Activated naive CD4-positive, alpha-beta T cell treated with anti-CD3 and anti-CD28 coated beads, Interleukin-2, amount 10 ng/mL, durations not matched to agents 7 days and 5 days (primary cell): ENCODE data around the gene C2orf92.
"Not testable (repeated sequence)": the region's sequence is repeated elsewhere in the genome, so short reads cannot be mapped to it uniquely, and the experiment has no call there.

Experiments
- CTCF ChIA-PET: fragments of 350-600 bp; sonication (Branson Sonifier 250); formaldehyde crosslinking; loops from one replicate; lab custom pipeline; 2021; ENCODE audit warnings: antibody characterized with exemption; lab: Charles Lee
- DNase-seq: peaks from one replicate; pipeline ENCODE4 v3.0.0-alpha.2; 2020
- H3K27ac Mint-ChIP-seq: one replicate; pipeline ENCODE4 v1.8.0; 2021; ENCODE audit warnings: mild to moderate bottlenecking, moderate library complexity, mixed read lengths
- H3K27me3 Mint-ChIP-seq: one replicate; pipeline ENCODE4 v1.8.0; 2021; ENCODE audit warnings: mild to moderate bottlenecking, mixed read lengths
- H3K36me3 Mint-ChIP-seq: one replicate; pipeline ENCODE4 v1.8.0; 2021; ENCODE audit warnings: mixed read lengths
- H3K4me1 Mint-ChIP-seq: one replicate; pipeline ENCODE4 v1.8.0; 2021; ENCODE audit warnings: mixed read lengths
- H3K4me3 Mint-ChIP-seq: one replicate; pipeline ENCODE4 v1.8.0; 2021; ENCODE audit warnings: mild to moderate bottlenecking, moderate library complexity, mixed read lengths
- H3K9me3 Mint-ChIP-seq: one replicate; pipeline ENCODE4 v1.8.0; 2021; ENCODE audit warnings: mixed read lengths

C2orf92 gene

DNA sequence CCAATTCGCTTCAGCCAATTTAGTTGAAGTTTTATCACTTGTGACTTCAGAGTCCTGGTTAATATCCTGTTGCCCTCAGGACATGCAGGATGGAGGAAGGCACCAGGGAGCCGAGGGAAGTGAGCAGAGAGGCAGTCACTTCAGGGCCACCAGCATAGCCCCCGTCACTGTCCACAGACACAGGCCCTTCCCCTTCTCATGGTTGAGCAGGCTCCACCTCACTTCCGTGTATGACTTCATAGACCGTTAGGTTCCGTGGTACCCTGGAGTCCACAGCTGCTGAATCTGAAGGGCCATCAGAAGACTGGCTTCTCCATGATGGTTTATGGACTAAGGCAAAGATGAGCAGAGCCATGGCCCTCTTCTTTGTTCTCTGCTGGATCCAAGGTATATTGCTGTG is at the start of gene C2orf92:
TSS of gene C2orf92 (plus strand) at position 266 of the 400 bp plus-strand sequence. CDS start at position 342, 76 bp downstream.
- Mint-ChIP-seq H3K36me3 (no peaks in the 10 kb centered on the region), H3K4me1 (peaks cover 15% of the 10 kb centered on the region), H3K4me3 (no peak within 1 kb of the TSS), H3K9me3 (no peaks in the 10 kb centered on the region), H3K27me3 (no peaks in the 10 kb centered on the region), H3K27ac (no peak within 1 kb of the TSS)
- CTCF ChIA-PET, result interaction anchor here (1.4 to 1.6 kb wide), 3 partner anchors 27 to 78 kb away, joined by 3 to 5 read pairs (median 3); no protein-coding TSS in a partner anchor
- DNase-seq, result no peak

DNA sequence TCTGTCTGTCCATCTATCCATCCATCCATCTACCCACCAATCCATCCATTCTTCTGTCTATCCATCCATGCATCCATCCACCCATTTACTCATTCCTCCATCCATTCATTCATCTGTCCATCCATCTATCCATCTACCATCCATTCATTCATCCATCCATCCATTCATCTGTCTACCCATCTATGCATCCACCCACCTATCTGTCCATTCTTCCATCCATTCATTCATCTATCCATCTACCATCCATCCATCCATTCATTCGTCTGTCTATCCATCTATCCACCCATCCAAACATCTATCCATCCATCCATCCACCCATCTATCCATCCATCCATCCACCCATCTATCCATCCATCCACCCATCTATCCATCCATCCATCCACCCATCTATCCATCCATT is 49.0 kb upstream of the C2orf92 start:
- H3K4me3 Mint-ChIP-seq, H3K36me3 Mint-ChIP-seq, H3K27ac Mint-ChIP-seq, H3K9me3 Mint-ChIP-seq, CTCF ChIA-PET, H3K4me1 Mint-ChIP-seq, H3K27me3 Mint-ChIP-seq, DNase-seq: not testable (repeated sequence)

DNA sequence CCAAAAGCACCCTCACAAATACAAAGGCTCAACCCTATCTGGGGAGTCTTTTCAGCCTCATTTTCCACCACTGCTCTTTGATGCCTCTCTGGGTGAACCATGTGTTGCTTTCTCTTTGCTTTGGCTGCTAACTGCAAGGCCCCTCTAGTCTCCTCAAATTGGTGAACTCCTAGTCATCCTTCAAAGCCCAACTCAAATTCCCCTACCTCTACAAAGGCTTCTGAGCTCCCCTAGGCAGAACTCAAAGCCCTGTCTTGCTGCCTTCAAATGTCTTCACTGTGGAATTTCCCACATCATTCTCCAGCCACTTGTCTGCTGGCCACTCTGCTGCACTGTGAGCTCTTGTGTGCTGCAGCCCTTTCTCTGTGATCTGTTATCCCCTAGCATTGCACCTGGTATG is 46.5 kb upstream of the C2orf92 start:
- H3K36me3 Mint-ChIP-seq, H3K27ac Mint-ChIP-seq, DNase-seq, H3K9me3 Mint-ChIP-seq, CTCF ChIA-PET, H3K4me1 Mint-ChIP-seq, H3K4me3 Mint-ChIP-seq: not testable (repeated sequence)
- H3K27me3 Mint-ChIP-seq, result peaks cover 15% of the 10 kb centered on the region

DNA sequence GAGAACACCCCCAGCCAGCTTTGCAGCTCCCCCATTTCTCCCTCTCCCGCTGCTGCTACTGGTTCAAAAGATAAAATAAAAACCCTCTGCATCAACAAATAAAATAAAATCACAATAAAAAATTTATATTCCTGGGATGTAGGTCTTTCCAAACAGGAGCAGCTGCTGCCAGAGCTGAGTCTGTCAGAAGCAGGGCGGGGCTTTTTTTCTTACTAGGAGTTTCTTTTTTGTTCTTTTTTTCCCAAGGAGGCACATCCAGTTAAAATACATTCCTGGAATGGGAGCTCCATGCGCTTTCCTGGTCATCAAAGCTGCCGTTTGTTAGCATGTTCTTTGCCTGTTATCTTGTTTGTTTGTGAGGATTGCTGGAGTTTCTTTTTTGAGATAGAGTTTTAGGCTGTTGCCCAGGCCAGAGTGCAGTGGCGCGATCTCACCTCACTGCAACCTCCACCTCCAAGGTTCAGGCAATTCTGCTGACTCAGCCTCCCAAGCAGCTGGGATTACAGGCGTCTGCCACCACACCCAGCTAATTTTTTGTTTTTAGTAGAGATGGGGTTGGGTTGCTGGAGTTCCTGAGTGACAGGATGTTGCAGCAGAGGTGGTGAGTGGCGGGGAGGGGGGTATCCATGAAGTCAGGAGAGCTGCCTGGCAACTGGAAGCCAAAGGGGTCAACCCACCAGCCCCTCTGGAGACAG is 44.0 kb upstream of the C2orf92 start:
- CTCF ChIA-PET, H3K4me3 Mint-ChIP-seq, H3K27ac Mint-ChIP-seq, H3K9me3 Mint-ChIP-seq, H3K36me3 Mint-ChIP-seq, H3K4me1 Mint-ChIP-seq, DNase-seq: not testable (repeated sequence)
- peaks cover 17% of the 10 kb centered on the region for H3K27me3 Mint-ChIP-seq

DNA sequence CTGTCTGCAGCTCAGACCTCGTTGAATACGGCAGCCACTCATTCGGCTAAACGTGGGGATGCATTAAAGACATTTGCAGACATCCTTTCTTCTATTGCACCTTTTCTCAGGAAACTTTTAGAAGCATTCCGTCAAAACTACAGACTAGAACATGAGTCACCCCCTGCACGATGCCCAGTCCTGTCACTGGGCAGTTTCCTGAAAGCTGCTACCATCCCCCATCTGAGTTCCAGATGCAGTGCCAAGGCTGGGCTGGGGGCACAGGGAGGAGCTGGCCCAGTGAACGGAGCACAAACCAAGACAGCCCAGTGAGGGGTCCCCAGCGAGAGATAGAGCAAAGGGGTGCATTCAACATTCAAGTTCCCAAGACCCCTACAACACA is 43.5 kb upstream of the C2orf92 start:
- H3K4me1 Mint-ChIP-seq, H3K9me3 Mint-ChIP-seq, H3K36me3 Mint-ChIP-seq, H3K27ac Mint-ChIP-seq, DNase-seq, CTCF ChIA-PET, H3K4me3 Mint-ChIP-seq: not testable (repeated sequence)
- H3K27me3 Mint-ChIP-seq, result peaks cover 17% of the 10 kb centered on the region

DNA sequence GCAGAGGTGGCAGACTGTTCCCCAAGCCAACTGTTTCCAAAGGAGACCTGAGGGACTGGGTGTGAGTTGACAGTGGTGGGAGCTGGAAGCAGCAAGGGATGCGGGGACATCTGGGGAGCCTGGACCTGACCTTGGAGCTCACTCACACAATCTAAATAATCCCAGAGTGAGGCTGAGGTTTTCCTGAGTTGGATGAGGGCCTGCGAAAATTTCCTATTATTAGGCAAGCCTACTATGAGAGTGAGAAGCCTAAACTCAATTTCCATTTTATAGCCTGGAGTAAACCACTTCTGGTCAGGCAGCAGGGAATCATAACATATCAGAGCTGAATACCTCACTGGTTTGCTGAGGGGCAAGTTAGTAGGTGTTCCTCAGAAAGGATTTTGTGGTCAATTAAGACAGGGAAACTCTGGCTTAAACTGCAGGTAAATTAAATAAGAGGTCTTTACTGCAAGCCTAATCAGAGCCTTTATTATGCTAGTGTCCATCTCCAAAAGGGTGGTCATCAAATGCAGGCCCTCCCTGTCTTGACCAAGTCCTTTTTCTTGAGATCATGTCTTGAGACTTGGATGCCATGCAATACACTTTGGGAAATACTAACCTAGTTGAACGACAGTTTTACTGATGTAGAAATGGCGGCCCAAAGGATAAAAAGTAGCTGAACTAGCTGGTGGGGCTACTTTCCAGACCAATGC is 25.3 kb upstream of the C2orf92 start:
- no peak overlapping the region for H3K4me3 Mint-ChIP-seq

DNA sequence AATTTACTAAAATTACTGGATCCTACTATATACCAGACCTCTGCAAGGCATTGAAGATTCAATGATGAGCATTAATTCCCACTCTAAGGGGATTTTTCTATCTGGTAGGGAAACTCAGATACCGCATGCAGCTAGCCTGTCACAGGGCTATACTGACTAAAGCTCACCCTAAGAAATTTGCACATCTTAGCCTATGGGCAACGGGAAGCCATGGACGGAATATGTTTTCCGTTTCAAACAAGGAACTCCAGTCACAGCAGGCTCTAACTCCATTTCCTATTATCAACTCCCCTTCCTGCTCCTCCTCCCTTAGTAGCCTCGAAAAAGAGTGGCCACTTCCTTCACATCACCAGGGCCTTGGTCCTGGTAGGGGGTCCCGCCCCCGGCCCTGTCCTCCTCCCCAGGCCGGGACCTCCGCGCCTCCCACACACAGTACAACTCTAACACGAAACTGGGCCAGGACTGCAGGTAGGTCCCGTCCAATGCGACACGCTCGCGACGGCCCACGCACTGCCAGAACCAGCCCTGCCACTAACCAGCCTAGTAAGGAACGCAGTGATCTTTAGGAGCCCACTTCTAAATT is 24.3 kb upstream of the C2orf92 start:
- peaks cover 26% of the 10 kb centered on the region for H3K36me3 Mint-ChIP-seq
- no peak for DNase-seq
- peaks cover 14% of the 10 kb centered on the region for H3K27me3 Mint-ChIP-seq
- peaks cover 22% of the 10 kb centered on the region for H3K4me1 Mint-ChIP-seq
- H3K4me3 Mint-ChIP-seq, result peak overlapping the region; percentile 81
- peak overlapping the region; percentile 94 for H3K27ac Mint-ChIP-seq
- no peaks in the 10 kb centered on the region for H3K9me3 Mint-ChIP-seq
- CTCF ChIA-PET, result interaction anchor here (1.2 to 1.9 kb wide), 6 partner anchors 17 to 54 kb away, joined by 3 to 9 read pairs (median 6); partner anchors contain the start of gene ACTR1B

More for the DNA sequence above, 25.3 kb upstream of the C2orf92 start:
- no peak for DNase-seq
- no peaks in the 10 kb centered on the region for H3K9me3 Mint-ChIP-seq
- no peak overlapping the region for H3K27ac Mint-ChIP-seq
- H3K4me1 Mint-ChIP-seq, result peaks cover 22% of the 10 kb centered on the region
- CTCF ChIA-PET, result interaction anchor here (1.2 to 1.8 kb wide), 3 partner anchors 51 to 54 kb away, joined by 3 to 7 read pairs (median 4); no protein-coding TSS in a partner anchor
- peaks cover 21% of the 10 kb centered on the region for H3K27me3 Mint-ChIP-seq
- peaks cover 20% of the 10 kb centered on the region for H3K36me3 Mint-ChIP-seq

DNA sequence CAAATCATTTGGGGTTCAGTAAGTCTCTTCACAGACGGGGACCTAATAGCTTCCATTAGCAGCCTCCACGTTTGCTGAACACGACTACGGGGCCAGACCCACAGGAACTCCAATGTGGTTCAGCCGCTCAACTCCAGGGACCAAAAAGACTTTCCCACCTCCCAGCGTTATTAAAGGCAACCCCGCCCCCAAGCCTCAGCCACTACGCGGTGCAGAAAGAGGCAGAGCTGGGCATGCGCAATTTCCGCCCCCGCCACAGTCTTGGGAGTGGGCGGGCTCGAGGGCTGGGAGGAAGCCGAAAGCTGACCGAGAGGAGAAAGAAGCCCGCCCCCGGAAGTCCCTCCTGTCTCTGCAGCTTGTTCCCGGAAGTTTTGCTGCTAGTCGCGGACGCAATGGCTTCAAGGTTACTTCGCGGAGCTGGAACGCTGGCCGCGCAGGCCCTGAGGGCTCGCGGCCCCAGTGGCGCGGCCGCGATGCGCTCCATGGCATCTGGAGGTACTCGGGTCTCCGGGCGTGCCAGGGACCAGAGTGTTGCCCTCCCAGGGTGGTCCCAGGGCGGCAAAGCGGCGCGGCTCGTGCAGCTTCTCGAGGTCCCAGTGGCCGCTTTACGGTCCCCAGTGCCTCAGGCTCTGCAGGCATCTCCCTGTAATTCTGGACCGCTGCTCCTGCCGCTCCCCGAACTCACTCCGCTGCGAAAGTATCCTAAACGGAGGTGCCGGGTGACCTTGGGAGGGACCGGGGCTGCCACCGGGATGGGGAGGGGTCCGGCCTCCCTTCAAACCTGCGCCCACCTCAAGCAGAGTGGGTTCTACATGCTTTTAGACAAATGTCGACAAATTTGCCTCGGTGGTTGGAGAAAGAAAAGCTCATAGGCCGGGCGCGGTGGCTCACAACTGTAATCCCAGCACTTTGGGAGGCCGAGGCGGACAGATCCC is 23.6 kb upstream of the C2orf92 start, which contains the start of gene COX5B:
TSS of gene COX5B (plus strand) at position 368 of the 935 bp plus-strand sequence. CDS start at position 393, 25 bp downstream.
- Mint-ChIP-seq H3K36me3 (peaks cover 27% of the 10 kb centered on the region), H3K27ac (peak within 1 kb of the TSS; percentile 94), H3K27me3 (peaks cover 9% of the 10 kb centered on the region), H3K9me3 (no peaks in the 10 kb centered on the region), H3K4me1 (peaks cover 22% of the 10 kb centered on the region), H3K4me3 (peak within 1 kb of the TSS; percentile 81)
- DNase-seq, result peak; percentile 99
- CTCF ChIA-PET, result interaction anchor here (0.9 to 2.2 kb wide), 8 partner anchors 13 to 54 kb away, joined by 3 to 9 read pairs (median 6); partner anchors contain the start of gene ACTR1B

DNA sequence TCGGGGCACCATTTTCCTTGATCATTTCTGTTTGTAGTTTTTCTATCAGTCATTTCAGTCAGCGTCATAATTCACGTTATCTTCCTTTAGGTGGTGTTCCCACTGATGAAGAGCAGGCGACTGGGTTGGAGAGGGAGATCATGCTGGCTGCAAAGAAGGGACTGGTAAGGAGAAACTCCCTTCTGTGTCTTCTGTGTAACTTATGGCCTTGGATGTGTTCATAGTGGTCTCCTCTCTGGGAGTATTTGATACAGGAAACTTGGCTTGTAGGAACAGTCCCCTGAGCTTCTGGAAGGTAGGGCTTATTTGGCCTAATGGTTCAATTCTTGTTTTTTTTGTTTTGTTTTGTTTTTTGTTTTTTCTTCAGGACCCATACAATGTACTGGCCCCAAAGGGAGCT is 22.5 kb upstream of the C2orf92 start:
- Mint-ChIP-seq H3K9me3 (no peaks in the 10 kb centered on the region), H3K27ac (peak overlapping the region; percentile 94), H3K4me1 (peaks cover 22% of the 10 kb centered on the region), H3K27me3 (peaks cover 4% of the 10 kb centered on the region), H3K36me3 (peaks cover 30% of the 10 kb centered on the region), H3K4me3 (peak overlapping the region; percentile 81)
- DNase-seq, result no peak
- CTCF ChIA-PET, result interaction anchor here (1.5 to 2.2 kb wide), 3 partner anchors 12 to 17 kb away, joined by 5 to 9 read pairs (median 7); partner anchors contain the start of gene ACTR1B

DNA sequence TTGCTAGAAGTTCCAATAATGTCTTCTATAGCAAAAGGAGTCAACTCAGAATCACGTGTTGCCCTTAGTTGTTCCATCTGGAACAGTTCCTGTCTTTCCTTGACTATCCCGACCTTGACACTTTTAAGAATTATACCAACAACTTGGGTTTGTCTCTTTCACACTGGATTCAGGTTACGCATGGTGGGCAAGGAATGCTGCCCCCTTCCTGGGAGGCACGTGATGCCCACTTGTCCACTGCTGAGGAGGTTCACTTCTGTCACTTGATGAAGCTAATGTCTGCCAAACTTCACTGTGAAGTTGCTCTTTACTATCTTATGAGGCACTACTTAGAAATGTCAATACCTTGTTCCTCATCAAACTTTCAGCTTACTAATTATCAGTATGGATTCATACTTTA is 18.4 kb upstream of the C2orf92 start:
- Mint-ChIP-seq H3K27ac (no peak overlapping the region), H3K27me3 (no peaks in the 10 kb centered on the region), H3K4me1 (peaks cover 12% of the 10 kb centered on the region), H3K4me3 (no peak overlapping the region), H3K36me3 (peaks cover 40% of the 10 kb centered on the region), H3K9me3 (no peaks in the 10 kb centered on the region)
- CTCF ChIA-PET, result interaction anchor here (1.2 to 2.4 kb wide), 3 partner anchors 9 to 47 kb away, joined by 5 to 11 read pairs (median 6); no protein-coding TSS in a partner anchor
- DNase-seq, result no peak

DNA sequence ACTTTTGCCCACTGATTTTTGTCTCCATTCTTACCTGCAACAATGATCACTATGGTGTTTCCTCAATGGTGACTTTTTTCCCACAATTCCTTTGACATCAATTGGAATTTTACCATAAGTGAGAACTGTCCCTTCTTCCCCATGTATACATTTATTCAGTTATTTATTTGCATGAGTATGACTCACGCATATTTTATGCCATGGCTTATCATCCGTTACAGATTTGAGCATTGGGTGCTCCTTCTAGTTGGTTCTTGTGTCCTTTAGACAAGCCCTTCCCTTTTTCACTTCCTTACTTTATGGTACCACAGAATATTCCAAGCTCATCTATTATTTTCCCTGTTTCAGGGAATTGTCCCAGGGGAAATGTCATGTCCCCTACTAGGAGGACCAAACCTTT is 16.0 kb upstream of the C2orf92 start:
- Mint-ChIP-seq H3K4me1 (peaks cover under 1% of the 10 kb centered on the region), H3K27me3 (no peaks in the 10 kb centered on the region), H3K27ac (no peak overlapping the region), H3K4me3 (no peak overlapping the region), H3K36me3 (peaks cover 35% of the 10 kb centered on the region), H3K9me3 (no peaks in the 10 kb centered on the region)
- CTCF ChIA-PET, result interaction anchor here (1.1 kb wide), 1 partner anchor 47 kb away, joined by 3 read pairs; no protein-coding TSS in a partner anchor
- DNase-seq, result no peak

DNA sequence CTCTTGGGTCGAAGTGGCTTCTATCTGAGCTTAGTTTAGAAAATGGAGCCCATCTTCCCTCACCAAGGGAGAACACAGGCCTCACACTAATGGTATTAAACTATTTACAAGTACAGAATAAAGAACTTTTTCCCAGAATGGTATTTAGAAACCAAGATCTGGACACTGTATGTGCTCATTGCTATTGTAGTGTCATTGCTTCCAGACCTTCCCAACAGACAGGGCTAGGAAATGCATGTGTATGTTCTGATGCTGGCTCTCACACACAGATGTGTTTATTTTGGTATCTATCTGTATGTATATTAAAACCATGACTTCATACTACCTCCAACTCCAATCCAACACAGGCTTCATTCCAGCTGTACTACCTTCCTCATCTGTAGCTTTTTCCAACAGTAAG is 15.6 kb upstream of the C2orf92 start:
- H3K36me3 Mint-ChIP-seq, result peaks cover 38% of the 10 kb centered on the region
- no peaks in the 10 kb centered on the region for H3K4me1 Mint-ChIP-seq
- H3K9me3 Mint-ChIP-seq, result no peaks in the 10 kb centered on the region
- H3K4me3 Mint-ChIP-seq, result no peak overlapping the region
- H3K27ac Mint-ChIP-seq, result no peak overlapping the region
- CTCF ChIA-PET, result interaction anchor here (1.1 kb wide), 1 partner anchor 46 kb away, joined by 3 read pairs; no protein-coding TSS in a partner anchor
- no peaks in the 10 kb centered on the region for H3K27me3 Mint-ChIP-seq
- DNase-seq, result no peak

DNA sequence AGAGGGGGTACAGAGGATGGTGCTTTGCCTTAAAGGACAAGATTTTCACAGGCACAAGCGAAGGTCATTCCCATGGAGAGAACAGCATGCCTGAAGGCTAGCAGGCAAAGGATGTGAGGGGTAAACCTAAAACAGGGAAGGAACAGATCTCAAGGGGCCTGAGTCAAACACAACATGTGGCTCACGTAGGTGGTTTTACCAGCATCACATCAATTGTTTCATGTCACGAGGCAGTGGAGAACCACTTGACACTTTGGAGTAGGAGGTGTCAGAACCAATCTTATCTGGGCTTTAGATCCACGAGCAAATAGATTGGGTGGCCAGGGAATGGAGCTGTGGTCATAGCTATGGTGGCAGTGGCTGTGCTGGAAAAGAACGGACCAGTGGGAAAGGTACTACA is 15.2 kb upstream of the C2orf92 start:
- Mint-ChIP-seq H3K27me3 (no peaks in the 10 kb centered on the region), H3K27ac (no peak overlapping the region), H3K4me1 (no peaks in the 10 kb centered on the region), H3K36me3 (peaks cover 37% of the 10 kb centered on the region), H3K4me3 (no peak overlapping the region), H3K9me3 (no peaks in the 10 kb centered on the region)
- no peak for DNase-seq
- CTCF ChIA-PET, result interaction anchor here (1.1 kb wide), 1 partner anchor 46 kb away, joined by 3 read pairs; no protein-coding TSS in a partner anchor
